ENCODE data around the gene GAS2L2. TPM values are rescaled to one million over a fixed set of nuclear protein-coding genes. Genes with fewer than 3 reads are reported as not detected.

GAS2L2 gene
- total RNA-seq, 1 experiment from 2014 or later, result not detected

- H3K4me2 ChIP-seq (ENCODE audit: low read length), result no peak overlapping the region
- H3K4me1 ChIP-seq (ENCODE audit: insufficient read depth, low read length), result no peaks in the 10 kb centered on the region
- H2AFZ ChIP-seq (ENCODE audit: low read length), result no peak overlapping the region
- H3K79me2 ChIP-seq (ENCODE audit: low read length), result no peaks in the 10 kb centered on the region
- DNase-seq, result no peak
- no peaks in the 10 kb centered on the region for H3K27me3 ChIP-seq (ENCODE audit: low read length)
- no peak overlapping the region for H3K27ac ChIP-seq (ENCODE audit: low read length)
- H3K9me3 ChIP-seq (ENCODE audit: low read length), result no peaks in the 10 kb centered on the region
- POLR2A ChIA-PET (ENCODE audit: unreplicated experiment), result no interaction called here
- H4K20me1 ChIP-seq (ENCODE audit: low read length), result no peaks in the 10 kb centered on the region
- CTCF ChIA-PET, result no interaction called here
- TF ChIP-seq EZH2 (IDR thresholded peaks at IDR 0.05; ENCODE audit: low read length, unreplicated experiment), result no peak
- no peak for TF ChIP-seq EZH2phosphoT487 (IDR thresholded peaks at IDR 0.05; ENCODE audit: borderline replicate concordance, low read length)
- no peak overlapping the region for H3K9ac ChIP-seq (ENCODE audit: low read length)
- no peaks in the 10 kb centered on the region for H3K9me2 ChIP-seq (replicated peaks; ENCODE audit: low read length)
- no peak overlapping the region for H3K4me3 ChIP-seq (ENCODE audit: low read length)
- ATAC-seq, result no peak
- BruUV-seq (replicated peaks), result TSS peak; percentile 24
- H3F3A ChIP-seq (ENCODE audit: low read length, unreplicated experiment), result no peaks in the 10 kb centered on the region
- peaks cover 19% of the 10 kb centered on the region for H3K36me3 ChIP-seq (ENCODE audit: low read depth, low read length)
- intact Hi-C loops (cut with micrococcal nuclease), result no loop called here
These were observed 27.3 kb downstream of the GAS2L2 start for GRCh38 chr17:35725802-35726126.

- ChIA-PET CTCF (no interaction called here), POLR2A (ENCODE audit: unreplicated experiment) (no interaction called here)
- Histone ChIP-seq H3K4me3 (ENCODE audit: low read length) (no peak overlapping the region), H4K20me1 (ENCODE audit: low read length) (no peaks in the 10 kb centered on the region), H3K36me3 (ENCODE audit: low read depth, low read length) (peaks cover 20% of the 10 kb centered on the region), H3K9me3 (ENCODE audit: low read length) (no peaks in the 10 kb centered on the region), H3F3A (ENCODE audit: low read length, unreplicated experiment) (no peaks in the 10 kb centered on the region), H3K79me2 (ENCODE audit: low read length) (no peaks in the 10 kb centered on the region), H3K27me3 (ENCODE audit: low read length) (no peaks in the 10 kb centered on the region), H3K27ac (ENCODE audit: low read length) (no peak overlapping the region), H3K4me2 (ENCODE audit: low read length) (no peak overlapping the region), H2AFZ (ENCODE audit: low read length) (no peak overlapping the region), H3K4me1 (ENCODE audit: insufficient read depth, low read length) (no peaks in the 10 kb centered on the region), H3K9ac (ENCODE audit: low read length) (no peak overlapping the region), H3K9me2 (replicated peaks; ENCODE audit: low read length) (no peaks in the 10 kb centered on the region)
- TF ChIP-seq EZH2 (IDR thresholded peaks at IDR 0.05; ENCODE audit: low read length, unreplicated experiment) (no peak), CTCF (conservative IDR thresholded peaks at IDR 0.05; ENCODE audit: low read depth, low read length) (no peak), EZH2phosphoT487 (IDR thresholded peaks at IDR 0.05; ENCODE audit: borderline replicate concordance, low read length) (no peak)
- BruUV-seq (replicated peaks), result no TSS peak
- no peak for ATAC-seq
- intact Hi-C loops (cut with micrococcal nuclease), result no loop called here
- DNase-seq, result no peak
These were observed 28.0 kb downstream of the GAS2L2 start for GRCh38 chr17:35725058-35725457.

GRCh38 chr17:35723735-35724134 is 29.3 kb downstream of the GAS2L2 start:
- TF ChIP-seq EZH2phosphoT487 (IDR thresholded peaks at IDR 0.05; ENCODE audit: borderline replicate concordance, low read length), result no peak
- no peak for TF ChIP-seq CTCF (conservative IDR thresholded peaks at IDR 0.05; ENCODE audit: low read depth, low read length)
- no peak for TF ChIP-seq EZH2 (IDR thresholded peaks at IDR 0.05; ENCODE audit: low read length, unreplicated experiment)
- ATAC-seq (no peak), DNase-seq (no peak)
- Histone ChIP-seq H3K9ac (ENCODE audit: low read length) (no peak overlapping the region), H3K79me2 (ENCODE audit: low read length) (no peaks in the 10 kb centered on the region), H3K27ac (ENCODE audit: low read length) (no peak overlapping the region), H4K20me1 (ENCODE audit: low read length) (no peaks in the 10 kb centered on the region), H3K4me3 (ENCODE audit: low read length) (no peak overlapping the region), H3K4me2 (ENCODE audit: low read length) (no peak overlapping the region), H3K9me3 (ENCODE audit: low read length) (no peaks in the 10 kb centered on the region), H3K9me2 (replicated peaks; ENCODE audit: low read length) (no peaks in the 10 kb centered on the region), H3F3A (ENCODE audit: low read length, unreplicated experiment) (no peaks in the 10 kb centered on the region), H2AFZ (ENCODE audit: low read length) (no peak overlapping the region), H3K27me3 (ENCODE audit: low read length) (no peaks in the 10 kb centered on the region), H3K4me1 (ENCODE audit: insufficient read depth, low read length) (no peaks in the 10 kb centered on the region), H3K36me3 (ENCODE audit: low read depth, low read length) (peaks cover 27% of the 10 kb centered on the region)
- BruUV-seq (replicated peaks), result no TSS peak
- ChIA-PET POLR2A (ENCODE audit: unreplicated experiment) (no interaction called here), CTCF (no interaction called here)
- intact Hi-C loops (cut with micrococcal nuclease), result no loop called here
